Panc1 (cell line): ENCODE results near the gene ZNF592. TPM values are rescaled to one million over a fixed set of nuclear protein-coding genes. Genes with fewer than 3 reads are reported as not detected.

Experiments used
- ATAC-seq: fragments of 200-7000 bp; cut with Tn5 transposase; 2 replicates; pipeline ENCODE4 v1.9.1; 2020; ENCODE audit warnings: mild to moderate bottlenecking, moderate library complexity
- BruUV-seq: library from RNA; stranded (reverse); fragments of 400-500 nt; replicated peaks from 2 replicates; lab custom pipeline; 2021; lab: Mats Ljungman, UMichigan
- CTCF ChIA-PET: fragments of 300-600 bp; sonication (Branson Sonifier 250); formaldehyde crosslinking; loops from one replicate; lab custom pipeline; 2022; ENCODE audit warnings: antibody characterized with exemption; lab: Charles Lee
- POLR2A ChIA-PET: fragments of 300-600 bp; sonication (Branson Sonifier 250); formaldehyde crosslinking; loops from one replicate; lab custom pipeline; 2022; ENCODE audit warnings: antibody characterized with exemption; lab: Charles Lee
- DNase-seq: peaks from one replicate; pipeline ENCODE4 v3.0.0-alpha.2; 2010; ENCODE audit warnings: low read depth, low spot score
- H3K27ac ChIP-seq: 2 replicates; pipeline ENCODE4 v1.5.1; 2011; ENCODE audit warnings: mild to moderate bottlenecking, low read length, inconsistent platforms
- H3K27me3 ChIP-seq: fragments of 200-500 bp; sonication (Bioruptor generic); 2 replicates; pipeline ENCODE4 v1.6.0; 2014; ENCODE audit warnings: low read length, inconsistent platforms; ENCODE audit not compliant: control insufficient read depth, insufficient read depth
- H3K36me3 ChIP-seq: fragments of 200-500 bp; sonication (Bioruptor generic); 2 replicates; pipeline ENCODE4 v1.5.1; 2014; ENCODE audit warnings: inconsistent platforms, mild to moderate bottlenecking, low read length, moderate library complexity; ENCODE audit not compliant: control insufficient read depth, insufficient read depth
- H3K4me1 ChIP-seq: 2 replicates; pipeline ENCODE4 v1.5.1; 2011; ENCODE audit warnings: inconsistent platforms, mild to moderate bottlenecking, low read length, moderate library complexity; ENCODE audit not compliant: control insufficient read depth, insufficient read depth
- H3K4me3 ChIP-seq, 2 experiments: 2 replicates each; pipeline ENCODE4 v1.5.1; 2011 to 2012; ENCODE audit warnings: low read depth in 2 of 2, low read length in 2 of 2, mild to moderate bottlenecking in 2 of 2, inconsistent platforms in 1 of 2, moderate library complexity in 1 of 2
- H3K9me3 ChIP-seq: fragments of 200-500 bp; sonication (Bioruptor generic); 2 replicates; pipeline ENCODE4 v1.5.1; 2014; ENCODE audit warnings: low read depth, mild to moderate bottlenecking, inconsistent platforms, low read length, moderate library complexity; ENCODE audit not compliant: control insufficient read depth, insufficient read depth
- CTCF ChIP-seq: fragments of 450-650 bp; IDR thresholded peaks from 2 replicates; pipeline ENCODE4 v1.5.1; 2017; ENCODE audit warnings: mild to moderate bottlenecking
- POLR2AphosphoS5 ChIP-seq: IDR thresholded peaks from 2 replicates; pipeline ENCODE4 v1.6.1; 2012; ENCODE audit warnings: mild to moderate bottlenecking, low read depth, low read length, moderate library complexity
- REST ChIP-seq, 2 experiments: IDR thresholded peaks; 2 replicates each; pipeline ENCODE4 v1.6.1; 2011 to 2012; ENCODE audit warnings: low read depth in 2 of 2, control low read depth in 1 of 2, low read length in 1 of 2, mild to moderate bottlenecking in 1 of 2, moderate library complexity in 1 of 2; ENCODE audit not compliant: insufficient read depth in 1 of 2
- SIN3A ChIP-seq: IDR thresholded peaks from 2 replicates; pipeline ENCODE4 v1.6.1; 2012; ENCODE audit warnings: low read depth, mild to moderate bottlenecking, low read length, moderate library complexity, borderline replicate concordance; ENCODE audit not compliant: insufficient read depth
- TCF7L2 ChIP-seq: IDR thresholded peaks from 2 replicates; pipeline ENCODE4 v1.6.1; 2011; ENCODE audit warnings: mild to moderate bottlenecking, low read depth, low read length, inconsistent platforms
- in situ Hi-C: cut with HindIII; loops from 2 replicates; pipeline ENCODE4 v1.10.0; 2016; ENCODE audit warnings: low sequenced_read_pairs, low pct_unique_long_range_greater_than_20kb
- intact Hi-C: fragments of 100-400 bp; cut with micrococcal nuclease; formaldehyde crosslinking; loops from one replicate; pipeline ENCODE4 v1.10.0; 2022; ENCODE audit not compliant: unreplicated experiment
- total RNA-seq: library from RNA; stranded (reverse); gene quantifications from one replicate; pipeline ENCODE4 v1.2.1, GENCODE V29; 2021; ENCODE audit not compliant: unreplicated experiment

Gene ZNF592
- total RNA-seq, 1 experiment from 2014 or later: 34.2 TPM

DNA sequence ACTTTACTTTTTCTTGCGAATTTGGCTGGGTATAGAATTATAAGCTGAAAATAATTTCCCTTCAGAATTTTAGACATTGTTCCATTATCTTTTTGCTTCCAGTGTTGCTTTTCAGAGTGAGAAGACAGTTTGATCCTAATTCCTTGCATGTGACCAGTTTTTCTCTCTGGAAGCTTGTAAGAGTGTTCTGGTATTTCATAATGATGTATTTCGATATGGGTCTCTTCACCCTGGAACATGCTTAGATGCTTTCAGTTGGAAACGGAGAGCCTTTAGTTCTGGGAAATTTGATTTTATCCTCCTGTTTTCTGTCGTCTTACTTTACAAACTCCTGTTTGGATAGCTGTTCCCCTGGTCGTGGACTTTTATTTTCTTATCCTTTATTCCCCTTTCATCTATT is 82.6 kb downstream of the ZNF592 start:
- no peak for ATAC-seq
- TF ChIP-seq REST (IDR thresholded peaks at IDR 0.05; ENCODE audit: insufficient read depth in 1 of 2, low read depth in 2 of 2, low read length in 1 of 2) (no peak), SIN3A (no peak), TCF7L2 (no peak), CTCF (no peak), POLR2AphosphoS5 (no peak)

GRCh38 chr15:84831613-84832012 is 83.2 kb downstream of the ZNF592 start:
- no peak for TF ChIP-seq TCF7L2
- CTCF ChIA-PET: no interaction called here
- BruUV-seq: no TSS peak

More for the DNA sequence above, 82.6 kb downstream of the ZNF592 start:
- Histone ChIP-seq H3K9me3 (no peaks in the 10 kb centered on the region), H3K4me1 (no peaks in the 10 kb centered on the region), H3K27me3 (peaks cover 5% of the 10 kb centered on the region; the same call in 1 of the 2 replicates), H3K27ac (no peak overlapping the region), H3K36me3 (no peaks in the 10 kb centered on the region), H3K4me3 (no peak overlapping the region)
- POLR2A ChIA-PET: interaction anchor here (1.0 kb wide), 1 partner anchor 99 kb away, joined by 9 read pairs; no protein-coding TSS in a partner anchor
- no peak for DNase-seq
- intact Hi-C loops: no loop called here
- CTCF ChIA-PET: no interaction called here
- in situ Hi-C loops: no loop called here
- no TSS peak for BruUV-seq

DNA sequence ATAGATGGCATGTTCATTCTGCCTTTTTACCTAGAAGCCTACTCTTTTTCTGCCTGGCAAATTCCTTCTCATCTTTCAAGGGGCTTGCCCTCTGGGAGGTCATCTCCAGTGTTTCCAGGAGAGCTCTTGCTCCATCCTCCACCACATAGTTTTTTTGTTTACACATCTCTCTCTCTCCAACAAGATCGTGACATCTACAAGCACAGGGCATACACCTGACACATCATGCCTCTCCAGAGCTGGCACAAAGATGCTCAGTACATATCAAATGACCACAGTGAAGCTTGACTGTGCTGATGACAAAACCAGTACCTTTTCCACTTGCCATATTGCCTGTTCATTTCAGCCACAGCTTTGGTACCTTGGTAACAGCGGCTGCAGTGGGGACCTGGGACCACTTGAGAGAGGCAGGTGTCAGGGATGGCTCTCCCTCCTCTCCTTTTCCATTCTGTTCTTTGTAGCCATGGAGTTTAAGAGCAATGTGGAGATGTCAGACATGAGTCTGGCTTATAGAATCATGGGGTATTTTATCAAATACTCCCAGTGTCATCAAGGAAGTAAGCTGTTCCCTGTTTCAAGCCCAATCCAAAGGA is 84.2 kb downstream of the ZNF592 start:
- H3K27ac ChIP-seq: no peak overlapping the region
- H3K27me3 ChIP-seq: peaks cover 5% of the 10 kb centered on the region; the same call in 1 of the 2 replicates
- no peaks in the 10 kb centered on the region for H3K4me1 ChIP-seq
- BruUV-seq: no TSS peak
- ChIA-PET POLR2A (no interaction called here), CTCF (no interaction called here)
- TF ChIP-seq REST (IDR thresholded peaks at IDR 0.05; ENCODE audit: insufficient read depth in 1 of 2, low read depth in 2 of 2, low read length in 1 of 2) (no peak), SIN3A (no peak), CTCF (no peak), POLR2AphosphoS5 (no peak), TCF7L2 (no peak)
- no peaks in the 10 kb centered on the region for H3K36me3 ChIP-seq
- no peaks in the 10 kb centered on the region for H3K9me3 ChIP-seq
- intact Hi-C loops (no loop called here), in situ Hi-C loops (no loop called here)
- no peak for DNase-seq
- no peak for ATAC-seq
- H3K4me3 ChIP-seq: no peak overlapping the region

More at GRCh38 chr15:84831613-84832012, 83.2 kb downstream of the ZNF592 start:
- no peak for DNase-seq
- POLR2A ChIA-PET: interaction anchor here (1.0 kb wide), 1 partner anchor 98 kb away, joined by 9 read pairs; no protein-coding TSS in a partner anchor
- no peaks in the 10 kb centered on the region for H3K9me3 ChIP-seq
- H3K4me1 ChIP-seq: no peaks in the 10 kb centered on the region
- intact Hi-C loops: no loop called here
- no peaks in the 10 kb centered on the region for H3K36me3 ChIP-seq
- in situ Hi-C loops: no loop called here
- peaks cover 5% of the 10 kb centered on the region; the same call in 1 of the 2 replicates for H3K27me3 ChIP-seq
- no peak for ATAC-seq
- no peak overlapping the region for H3K27ac ChIP-seq
- H3K4me3 ChIP-seq: no peak overlapping the region
